Activated CD4-positive, alpha-beta T cell treated with anti-CD3 and anti-CD28 coated beads for 36 hours (primary cell): ENCODE data around the gene SLC39A11. TPM values are rescaled to one million over a fixed set of nuclear protein-coding genes. Genes with fewer than 3 reads are reported as not detected.

Experiments
- ATAC-seq: fragments of 200-7000 bp; cut with Tn5 transposase; one replicate; pipeline ENCODE4 v1.10.0; 2021; ENCODE audit warnings: mild to moderate bottlenecking, moderate library complexity
- CTCF ChIA-PET: fragments of 350-600 bp; sonication (Branson Sonifier 250); formaldehyde crosslinking; loops from one replicate; lab custom pipeline; 2021; ENCODE audit warnings: antibody characterized with exemption; lab: Charles Lee
- POLR2A ChIA-PET: fragments of 350-600 bp; sonication (Branson Sonifier 250); formaldehyde crosslinking; loops from one replicate; lab custom pipeline; 2021; ENCODE audit warnings: antibody characterized with exemption, inconsistent platforms; lab: Charles Lee
- DNase-seq: peaks from one replicate; pipeline ENCODE4 v3.0.0-alpha.2; 2020
- H3K27ac Mint-ChIP-seq: one replicate; pipeline ENCODE4 v1.8.0; 2021; ENCODE audit warnings: mixed read lengths
- H3K27me3 Mint-ChIP-seq: one replicate; pipeline ENCODE4 v1.8.0; 2021; ENCODE audit warnings: mixed read lengths
- H3K36me3 Mint-ChIP-seq: one replicate; pipeline ENCODE4 v1.8.0; 2021; ENCODE audit warnings: low read depth, mixed read lengths
- H3K4me1 Mint-ChIP-seq: one replicate; pipeline ENCODE4 v1.8.0; 2021; ENCODE audit warnings: mixed read lengths
- H3K4me3 Mint-ChIP-seq: one replicate; pipeline ENCODE4 v1.8.0; 2021; ENCODE audit warnings: mild to moderate bottlenecking, moderate library complexity, mixed read lengths
- H3K9me3 Mint-ChIP-seq: one replicate; pipeline ENCODE4 v1.8.0; 2021; ENCODE audit warnings: low read depth, mixed read lengths
- intact Hi-C, 2 experiments: fragments of 100-400 bp; cut with DNase I in 1 of 2; cut with micrococcal nuclease in 1 of 2; formaldehyde crosslinking; loops; one replicate each; pipeline versions ENCODE4 v1.14.2 to v1.15.1; 2022 to 2024; cut with DNase I, micrococcal nuclease
- total RNA-seq, 2 experiments: library from RNA; stranded (reverse); gene quantifications; one replicate each; pipeline ENCODE4 v1.2.3, GENCODE V29; 2021

Gene SLC39A11
- total RNA-seq, 2 experiments from 2014 or later, result 12.5 to 17.2 TPM

- peaks cover 26% of the 10 kb centered on the region for H3K9me3 Mint-ChIP-seq
These were observed 213.4 kb downstream of the SLC39A11 start for GRCh38 chr17:72878975-72879660.

GRCh38 chr17:72877348-72877747, 215.1 kb downstream of the SLC39A11 start:
- no peak overlapping the region for H3K4me3 Mint-ChIP-seq
- H3K9me3 Mint-ChIP-seq, result peaks cover 26% of the 10 kb centered on the region
- peaks cover 40% of the 10 kb centered on the region for H3K36me3 Mint-ChIP-seq
- ATAC-seq (no peak), DNase-seq (no peak)
- intact Hi-C loops, result no loop called here
- H3K4me1 Mint-ChIP-seq, result no peaks in the 10 kb centered on the region
- H3K27ac Mint-ChIP-seq, result no peak overlapping the region
- CTCF ChIA-PET, result no interaction called here
- POLR2A ChIA-PET, result no interaction called here
- no peaks in the 10 kb centered on the region for H3K27me3 Mint-ChIP-seq

More at GRCh38 chr17:72878975-72879660, 213.4 kb downstream of the SLC39A11 start:
- Mint-ChIP-seq H3K36me3 (peaks cover 42% of the 10 kb centered on the region), H3K27ac (no peak overlapping the region), H3K4me1 (no peaks in the 10 kb centered on the region), H3K27me3 (no peaks in the 10 kb centered on the region), H3K4me3 (no peak overlapping the region)
- ChIA-PET CTCF (interaction anchor here (0.7 kb wide), 1 partner anchor 36 kb away, joined by 3 read pairs; no protein-coding TSS in a partner anchor), POLR2A (no interaction called here)
- no peak for DNase-seq
- intact Hi-C loops, result no loop called here
- ATAC-seq, result no peak

GRCh38 chr17:72876413-72876812, 216.1 kb downstream of the SLC39A11 start:
- POLR2A ChIA-PET, result no interaction called here
- no peak overlapping the region for H3K27ac Mint-ChIP-seq

GRCh38 chr17:72875361-72875760, 217.1 kb downstream of the SLC39A11 start:
- H3K36me3 Mint-ChIP-seq, result peaks cover 35% of the 10 kb centered on the region
- ChIA-PET CTCF (interaction anchor here (0.6 to 0.7 kb wide), 2 partner anchors 10 to 79 kb away, joined by 3 read pairs; no protein-coding TSS in a partner anchor), POLR2A (no interaction called here)
- H3K4me3 Mint-ChIP-seq, result no peak overlapping the region
- DNase-seq (no peak), ATAC-seq (no peak)
- intact Hi-C loops, result no loop called here
- H3K27me3 Mint-ChIP-seq, result no peaks in the 10 kb centered on the region
- no peaks in the 10 kb centered on the region for H3K4me1 Mint-ChIP-seq
- no peak overlapping the region for H3K27ac Mint-ChIP-seq
- peaks cover 26% of the 10 kb centered on the region for H3K9me3 Mint-ChIP-seq

More at GRCh38 chr17:72876413-72876812, 216.1 kb downstream of the SLC39A11 start:
- ATAC-seq, result no peak
- intact Hi-C loops, result no loop called here
- Mint-ChIP-seq H3K27me3 (no peaks in the 10 kb centered on the region), H3K36me3 (peaks cover 36% of the 10 kb centered on the region), H3K4me3 (no peak overlapping the region), H3K9me3 (peaks cover 26% of the 10 kb centered on the region), H3K4me1 (no peaks in the 10 kb centered on the region)
- DNase-seq, result no peak
- CTCF ChIA-PET, result interaction anchor here (0.6 kb wide), 1 partner anchor 194 kb away, joined by 3 read pairs; no protein-coding TSS in a partner anchor

GRCh38 chr17:72872396-72872795, 220.1 kb downstream of the SLC39A11 start:
- Mint-ChIP-seq H3K36me3 (peaks cover 16% of the 10 kb centered on the region), H3K4me3 (no peak overlapping the region), H3K27ac (no peak overlapping the region), H3K9me3 (peaks cover 10% of the 10 kb centered on the region), H3K4me1 (peaks cover 8% of the 10 kb centered on the region), H3K27me3 (no peaks in the 10 kb centered on the region)
- CTCF ChIA-PET, result interaction anchor here (0.7 kb wide), 2 partner anchors 21 to 313 kb away, joined by 3 read pairs; no protein-coding TSS in a partner anchor
- ATAC-seq (no peak), DNase-seq (no peak)
- POLR2A ChIA-PET, result no interaction called here
- intact Hi-C loops, result no loop called here

GRCh38 chr17:72870367-72870985, 222.0 kb downstream of the SLC39A11 start:
- intact Hi-C loops, result no loop called here
- no peak overlapping the region for H3K27ac Mint-ChIP-seq
- no peak for DNase-seq
- ATAC-seq, result no peak
- H3K27me3 Mint-ChIP-seq, result no peaks in the 10 kb centered on the region
- peaks cover 5% of the 10 kb centered on the region for H3K36me3 Mint-ChIP-seq
- peaks cover 19% of the 10 kb centered on the region for H3K4me1 Mint-ChIP-seq
- H3K4me3 Mint-ChIP-seq, result no peak overlapping the region
- no peaks in the 10 kb centered on the region for H3K9me3 Mint-ChIP-seq
- ChIA-PET CTCF (no interaction called here), POLR2A (no interaction called here)

GRCh38 chr17:72869630-72870029, 222.9 kb downstream of the SLC39A11 start:
- no peaks in the 10 kb centered on the region for H3K27me3 Mint-ChIP-seq
- ATAC-seq (no peak), DNase-seq (no peak)
- H3K27ac Mint-ChIP-seq, result no peak overlapping the region
- no peak overlapping the region for H3K4me3 Mint-ChIP-seq
- no peaks in the 10 kb centered on the region for H3K9me3 Mint-ChIP-seq
- ChIA-PET CTCF (no interaction called here), POLR2A (no interaction called here)
- intact Hi-C loops, result no loop called here
- H3K36me3 Mint-ChIP-seq, result peaks cover 5% of the 10 kb centered on the region
- peaks cover 27% of the 10 kb centered on the region for H3K4me1 Mint-ChIP-seq

GRCh38 chr17:72865954-72866353, 226.5 kb downstream of the SLC39A11 start:
- CTCF ChIA-PET, result interaction anchor here (0.6 to 0.7 kb wide), 2 partner anchors 10 to 1598 kb away, joined by 3 read pairs; no protein-coding TSS in a partner anchor
- peaks cover 43% of the 10 kb centered on the region for H3K4me1 Mint-ChIP-seq
- no peak overlapping the region for H3K4me3 Mint-ChIP-seq
- no peaks in the 10 kb centered on the region for H3K9me3 Mint-ChIP-seq
- ATAC-seq, result no peak
- POLR2A ChIA-PET, result no interaction called here
- H3K36me3 Mint-ChIP-seq, result no peaks in the 10 kb centered on the region
- DNase-seq, result no peak
- intact Hi-C loops, result no loop called here
- H3K27ac Mint-ChIP-seq, result no peak overlapping the region
- H3K27me3 Mint-ChIP-seq, result no peaks in the 10 kb centered on the region

- intact Hi-C loops, result loop anchor here in 1 of 2 experiments (2.0 kb wide), 1 partner anchor 369 kb away; a partner anchor contains a TSS
- no peak overlapping the region for H3K27ac Mint-ChIP-seq
- peaks cover 43% of the 10 kb centered on the region for H3K4me1 Mint-ChIP-seq
- no peak overlapping the region for H3K4me3 Mint-ChIP-seq
- DNase-seq (peak; percentile 16), ATAC-seq (peak; percentile 95)
- no peaks in the 10 kb centered on the region for H3K27me3 Mint-ChIP-seq
- no peaks in the 10 kb centered on the region for H3K9me3 Mint-ChIP-seq
- CTCF ChIA-PET, result interaction anchor here (0.6 kb wide), 1 partner anchor 108 kb away, joined by 3 read pairs; no protein-coding TSS in a partner anchor
- POLR2A ChIA-PET, result no interaction called here
- peaks cover 6% of the 10 kb centered on the region for H3K36me3 Mint-ChIP-seq
These were observed 228.8 kb downstream of the SLC39A11 start for GRCh38 chr17:72863526-72864211.

GRCh38 chr17:72862276-72862999, 230.1 kb downstream of the SLC39A11 start:
- H3K36me3 Mint-ChIP-seq, result peaks cover 6% of the 10 kb centered on the region
- no peak for ATAC-seq
- no peaks in the 10 kb centered on the region for H3K27me3 Mint-ChIP-seq
- peaks cover 36% of the 10 kb centered on the region for H3K4me1 Mint-ChIP-seq
- no peaks in the 10 kb centered on the region for H3K9me3 Mint-ChIP-seq
- H3K27ac Mint-ChIP-seq, result no peak overlapping the region
- DNase-seq, result no peak
- ChIA-PET POLR2A (interaction anchor here (0.6 kb wide), 1 partner anchor 115 kb away, joined by 4 read pairs; no protein-coding TSS in a partner anchor), CTCF (no interaction called here)
- intact Hi-C loops, result loop anchor here in 1 of 2 experiments (2.0 kb wide), 1 partner anchor 370 kb away; a partner anchor contains a TSS
- H3K4me3 Mint-ChIP-seq, result no peak overlapping the region

- no peak overlapping the region for H3K4me3 Mint-ChIP-seq
- CTCF ChIA-PET, result no interaction called here
- no peak overlapping the region for H3K27ac Mint-ChIP-seq
- ATAC-seq, result no peak
- H3K27me3 Mint-ChIP-seq, result no peaks in the 10 kb centered on the region
- POLR2A ChIA-PET, result no interaction called here
- intact Hi-C loops, result loop anchor here in 1 of 2 experiments (2.0 kb wide), 1 partner anchor 371 kb away; a partner anchor contains a TSS
- DNase-seq, result no peak
- H3K4me1 Mint-ChIP-seq, result peaks cover 33% of the 10 kb centered on the region
- no peaks in the 10 kb centered on the region for H3K9me3 Mint-ChIP-seq
- peaks cover 6% of the 10 kb centered on the region for H3K36me3 Mint-ChIP-seq
These were observed 230.7 kb downstream of the SLC39A11 start for GRCh38 chr17:72861811-72862210.
